Measurements from ENCODE around the gene CNGB1. TPM values are rescaled to one million over a fixed set of nuclear protein-coding genes. Genes with fewer than 3 reads are reported as not detected.

Gene CNGB1
- total RNA-seq, 4 donors from 2014 or later = 0.13 TPM; not detected in 3

- Histone ChIP-seq H3K27me3 (no peaks in the 10 kb centered on the region), H3K36me3 (peaks cover 19 to 22% of the 10 kb centered on the region in 2 donors), H3K4me1 (no peaks in the 10 kb centered on the region), H3K27ac (no peak overlapping the region), H3K9me3 (no peaks in the 10 kb centered on the region), H3K4me3 (replicated peaks in 1 of 3) (no peak overlapping the region)
- intact Hi-C loops (cut with DNase I) = loop anchor here (10.0 kb wide), 1 partner anchor 429 kb away; no protein-coding TSS in a partner anchor
- TF ChIP-seq POLR2A (IDR thresholded peaks at IDR 0.05) (no peak), CTCF (IDR thresholded peaks at IDR 0.05) (no peak)
- no peak for DNase-seq
- WGBS, 2 donors = 84 to 98% methylated on average over 8 to 9 of the region's 9 CpGs
Measured at GRCh38 chr16:58013201-58013956, 42.5 kb upstream of the CNGB1 start.

GRCh38 chr16:58012481-58012880 lies 41.6 kb upstream of the CNGB1 start:
- no peak for DNase-seq
- Histone ChIP-seq H3K27me3 (no peaks in the 10 kb centered on the region), H3K27ac (no peak overlapping the region), H3K4me1 (no peaks in the 10 kb centered on the region), H3K36me3 (peaks cover 19 to 22% of the 10 kb centered on the region in 2 donors), H3K4me3 (replicated peaks in 1 of 3) (no peak overlapping the region), H3K9me3 (no peaks in the 10 kb centered on the region)
- intact Hi-C loops (cut with DNase I) = loop anchor here (10.0 kb wide), 1 partner anchor 428 kb away; no protein-coding TSS in a partner anchor
- WGBS, 2 donors = 86 to 87% methylated on average over 9 of the region's 9 CpGs
- TF ChIP-seq POLR2A (IDR thresholded peaks at IDR 0.05) = no peak
- TF ChIP-seq CTCF (IDR thresholded peaks at IDR 0.05) = no peak

GRCh38 chr16:58011652-58012051 lies 40.7 kb upstream of the CNGB1 start:
- 87% methylated on average over 3 of the region's 3 CpGs for WGBS, 2 donors
- H3K36me3 ChIP-seq = peaks cover 19 to 22% of the 10 kb centered on the region in 2 donors

GRCh38 chr16:58010886-58011285 lies 40.0 kb upstream of the CNGB1 start:
- H3K4me1 ChIP-seq = no peaks in the 10 kb centered on the region
- peaks cover 19 to 22% of the 10 kb centered on the region in 2 donors for H3K36me3 ChIP-seq
- 68 to 87% methylated on average over 3 of the region's 3 CpGs for WGBS, 2 donors

More at GRCh38 chr16:58011652-58012051, 40.7 kb upstream of the CNGB1 start:
- Histone ChIP-seq H3K9me3 (no peaks in the 10 kb centered on the region), H3K4me1 (no peaks in the 10 kb centered on the region), H3K4me3 (replicated peaks in 1 of 3) (no peak overlapping the region), H3K27me3 (no peaks in the 10 kb centered on the region), H3K27ac (no peak overlapping the region)
- intact Hi-C loops (cut with DNase I) = loop anchor here (10.0 kb wide), 1 partner anchor 427 kb away; no protein-coding TSS in a partner anchor
- no peak for DNase-seq
- TF ChIP-seq CTCF (IDR thresholded peaks at IDR 0.05) = no peak
- TF ChIP-seq POLR2A (IDR thresholded peaks at IDR 0.05) = no peak

More at GRCh38 chr16:58010886-58011285, 40.0 kb upstream of the CNGB1 start:
- Histone ChIP-seq H3K27me3 (no peaks in the 10 kb centered on the region), H3K9me3 (no peaks in the 10 kb centered on the region), H3K27ac (no peak overlapping the region), H3K4me3 (replicated peaks in 1 of 3) (no peak overlapping the region)
- no peak for DNase-seq
- intact Hi-C loops (cut with DNase I) = loop anchor here (10.0 kb wide), 1 partner anchor 426 kb away; no protein-coding TSS in a partner anchor
- no peak for TF ChIP-seq POLR2A (IDR thresholded peaks at IDR 0.05)
- TF ChIP-seq CTCF (IDR thresholded peaks at IDR 0.05) = no peak
